GM12874 (cell line): ENCODE results near the gene SHISA6.

ENCODE experiments used
- CTCF ChIP-seq: IDR thresholded peaks from 2 replicates; pipeline ENCODE4 v1.5.1; 2011; ENCODE audit warnings: low read depth, mild to moderate bottlenecking, control low read depth, low read length, moderate library complexity; ENCODE audit not compliant: insufficient read depth

Gene SHISA6

GRCh38 chr17:11221196-11221595 is 19.8 kb upstream of the SHISA6 start:
- TF ChIP-seq CTCF, result no peak

DNA sequence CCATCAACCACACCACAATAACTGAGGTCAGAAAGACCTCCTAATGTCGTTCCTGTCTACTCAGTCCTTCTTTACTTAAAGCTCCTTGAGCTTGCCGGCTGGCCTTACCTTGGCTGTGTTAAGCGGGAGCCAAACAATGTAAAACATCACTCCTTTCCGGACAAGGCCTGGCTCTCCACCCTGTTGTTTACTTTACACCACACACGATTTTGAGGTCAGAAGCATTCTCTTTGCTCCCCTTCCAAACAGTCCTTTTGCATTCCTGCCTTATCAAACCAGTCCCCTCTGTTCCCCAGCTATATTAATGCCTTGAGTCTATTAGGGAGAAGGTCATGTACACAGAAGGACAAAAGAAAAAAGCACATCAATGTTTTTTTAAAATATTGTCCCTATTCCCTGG is 19.3 kb upstream of the SHISA6 start:
- TF ChIP-seq CTCF, result no peak

DNA sequence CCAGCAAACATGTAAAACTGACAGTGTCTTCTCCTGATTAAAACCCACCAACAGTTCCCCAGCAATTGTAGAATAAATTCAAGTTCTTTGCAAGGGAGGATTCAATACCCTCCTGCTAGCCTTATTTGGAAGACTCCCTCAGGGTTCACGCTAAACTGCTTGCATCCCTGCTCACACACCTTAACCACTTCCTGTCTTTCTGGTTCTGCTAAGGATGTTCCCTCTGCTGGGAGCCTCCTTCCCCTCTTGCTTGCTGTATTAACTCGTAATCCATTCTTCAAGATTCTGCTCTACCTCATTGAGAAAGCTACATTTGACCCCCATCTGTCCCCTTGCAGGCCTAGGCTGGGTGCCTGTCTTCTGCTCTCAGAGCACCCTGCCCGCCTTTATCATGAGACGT is 2.3 kb upstream of the SHISA6 start:
- TF ChIP-seq CTCF, result no peak

- TF ChIP-seq CTCF, result no peak
Observed at GRCh38 chr17:11239379-11239970, 1.5 kb upstream of the SHISA6 start.

- no peak for TF ChIP-seq CTCF
Observed at GRCh38 chr17:11240041-11240840, 772 bp upstream of the SHISA6 start.

DNA sequence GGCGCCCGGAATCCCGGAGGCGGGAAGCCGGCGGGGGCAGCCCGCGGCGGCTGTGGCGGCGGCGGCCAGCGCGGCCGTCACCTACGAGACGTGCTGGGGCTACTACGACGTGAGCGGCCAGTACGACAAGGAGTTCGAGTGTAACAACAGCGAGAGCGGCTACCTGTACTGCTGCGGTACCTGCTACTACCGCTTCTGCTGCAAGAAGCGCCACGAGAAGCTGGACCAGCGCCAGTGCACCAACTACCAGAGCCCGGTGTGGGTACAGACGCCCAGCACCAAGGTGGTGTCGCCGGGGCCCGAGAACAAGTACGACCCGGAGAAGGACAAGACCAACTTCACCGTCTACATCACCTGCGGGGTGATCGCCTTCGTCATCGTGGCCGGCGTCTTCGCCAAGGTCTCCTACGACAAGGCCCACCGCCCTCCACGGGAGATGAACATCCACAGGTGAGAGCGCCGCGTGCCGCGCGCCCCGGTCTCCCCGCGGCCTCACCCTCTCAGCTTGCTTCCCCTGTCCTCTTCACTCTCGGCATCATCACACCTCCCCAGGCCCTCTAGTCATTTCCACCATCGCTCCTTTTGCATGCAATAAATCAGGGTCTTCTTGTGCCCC is 706 bp downstream of the SHISA6 start:
- TF ChIP-seq CTCF, result no peak

DNA sequence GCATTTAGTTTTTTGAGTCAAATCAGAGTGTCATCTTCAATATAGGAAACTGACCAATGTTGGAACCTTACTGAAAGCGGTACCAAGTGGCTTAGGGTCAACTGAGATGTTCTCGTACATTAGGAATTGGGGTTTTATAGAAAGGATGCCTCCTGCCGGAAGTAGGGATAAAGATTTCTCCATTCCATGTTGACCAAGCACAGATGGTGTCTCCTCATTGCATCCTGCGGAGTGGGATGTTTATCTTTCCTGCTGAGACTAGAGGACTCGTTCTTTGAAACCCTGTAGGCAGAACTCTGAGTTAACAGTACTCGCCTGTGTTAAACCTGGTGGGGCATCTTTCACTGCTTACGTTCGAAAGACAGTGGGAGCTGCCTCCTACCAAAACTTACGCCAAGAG is 1.4 kb downstream of the SHISA6 start:
- no peak for TF ChIP-seq CTCF
